ENCODE data around the gene STK25.
"Not testable (repeated sequence)": the region's sequence is repeated elsewhere in the genome, so short reads cannot be mapped to it uniquely, and the experiment has no call there.

STK25 gene

DNA sequence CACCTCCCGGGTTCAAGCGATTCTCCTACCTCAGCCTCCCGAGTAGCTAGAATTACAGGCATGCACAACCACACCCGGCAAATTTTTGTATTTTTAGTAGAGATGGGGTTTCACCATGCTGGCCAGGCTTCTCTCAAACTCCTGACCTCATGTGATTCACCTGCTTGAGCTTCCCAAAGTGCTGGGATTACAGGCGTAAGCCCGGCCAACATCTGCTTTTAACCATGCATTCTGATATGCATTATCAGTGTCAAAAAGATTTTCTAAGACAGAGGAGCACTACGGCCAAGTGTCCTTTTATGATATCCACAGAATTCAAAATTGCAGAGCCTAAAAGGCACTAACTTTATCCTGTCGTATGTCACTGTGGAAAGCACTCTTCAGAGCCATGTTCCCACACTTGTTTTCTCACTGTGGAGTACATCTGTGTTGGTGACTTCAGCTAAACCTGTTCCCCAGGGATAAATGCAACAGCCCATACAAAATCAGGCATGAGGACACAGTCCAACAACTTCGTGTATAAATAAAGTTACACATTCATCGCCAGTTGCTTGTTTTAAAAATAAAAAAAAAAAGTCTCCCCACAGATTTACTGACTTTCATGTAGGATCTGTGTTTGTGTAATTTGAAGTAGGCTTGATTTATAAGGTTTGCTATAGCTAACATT is 56.4 kb downstream of the STK25 start:
- no peak overlapping the region for H3K27ac Mint-ChIP-seq
- peaks cover 16% of the 10 kb centered on the region for H3K36me3 Mint-ChIP-seq
- no peaks in the 10 kb centered on the region for H3K9me3 Mint-ChIP-seq
- H3K4me3 Mint-ChIP-seq = no peak overlapping the region
- no peaks in the 10 kb centered on the region for H3K4me1 Mint-ChIP-seq
- no peaks in the 10 kb centered on the region for H3K27me3 Mint-ChIP-seq
- no peak for ATAC-seq

GRCh38 chr2:241450092-241450491 is 58.3 kb downstream of the STK25 start:
- not testable (repeated sequence) for H3K4me3 Mint-ChIP-seq, ATAC-seq, H3K9me3 Mint-ChIP-seq, H3K27me3 Mint-ChIP-seq, H3K4me1 Mint-ChIP-seq, H3K27ac Mint-ChIP-seq
- peaks cover 22% of the 10 kb centered on the region for H3K36me3 Mint-ChIP-seq

DNA sequence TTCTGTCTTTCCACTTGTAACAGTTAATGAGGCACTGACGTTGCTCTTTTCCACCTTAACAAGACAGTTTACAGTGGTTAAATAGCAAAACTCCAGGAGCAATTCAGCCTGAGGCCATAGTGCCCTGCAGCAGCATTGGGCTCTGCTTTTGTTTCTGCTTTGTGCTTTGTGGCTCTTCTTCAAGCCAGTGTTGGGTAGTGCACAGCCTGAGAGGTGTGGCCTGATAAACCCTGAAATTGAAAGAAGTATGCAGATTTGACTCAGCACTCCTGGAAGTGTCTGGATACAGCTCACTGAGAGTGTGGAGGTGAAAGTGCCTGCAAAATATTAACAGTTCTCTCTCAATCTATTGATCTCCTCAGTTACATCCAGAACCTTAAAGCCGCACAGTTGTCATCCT is 63.0 kb downstream of the STK25 start:
- no peak overlapping the region for H3K4me3 Mint-ChIP-seq
- peaks cover 31% of the 10 kb centered on the region for H3K4me1 Mint-ChIP-seq
- no peak overlapping the region for H3K27ac Mint-ChIP-seq
- peaks cover 11% of the 10 kb centered on the region for H3K27me3 Mint-ChIP-seq
- H3K36me3 Mint-ChIP-seq = peaks cover 57% of the 10 kb centered on the region
- no peaks in the 10 kb centered on the region for H3K9me3 Mint-ChIP-seq
- ATAC-seq = no peak

DNA sequence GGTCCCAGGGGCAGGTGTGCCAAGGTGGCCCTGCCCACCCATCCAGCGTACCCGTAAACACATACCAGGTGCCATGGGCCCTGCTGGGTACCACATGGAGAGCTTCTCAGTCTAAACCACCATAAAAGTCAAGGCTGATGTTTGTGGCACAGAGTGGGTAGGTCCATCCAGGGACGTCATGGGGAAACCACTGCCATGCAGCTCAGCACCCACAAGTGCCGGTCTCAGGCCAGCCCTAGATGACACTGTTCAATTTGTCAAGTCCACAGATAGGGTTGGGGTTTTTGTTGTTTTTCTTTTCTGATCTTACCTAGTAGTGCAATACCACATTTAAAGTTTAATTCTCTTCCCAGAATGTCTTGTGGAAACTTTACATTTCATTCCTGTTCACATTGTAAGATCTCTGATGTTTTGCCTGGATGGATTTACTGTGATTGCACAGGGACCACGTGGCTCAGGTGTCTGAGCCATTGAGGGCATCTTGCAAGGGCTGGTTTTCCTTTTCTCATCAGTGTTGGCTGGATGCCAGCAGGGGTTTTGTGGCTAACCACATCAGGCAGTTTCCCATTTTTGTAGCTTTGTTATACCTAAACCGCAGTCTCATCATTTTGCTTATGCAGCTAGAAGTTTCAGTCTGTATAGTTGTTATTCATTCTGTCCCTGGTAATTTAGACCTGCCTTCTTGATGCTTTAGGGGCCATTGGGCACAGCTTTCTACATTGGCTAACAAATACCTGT is 64.7 kb downstream of the STK25 start:
- no peak overlapping the region for H3K4me3 Mint-ChIP-seq
- H3K27ac Mint-ChIP-seq = peak overlapping the region; percentile 63
- H3K27me3 Mint-ChIP-seq = peaks cover 11% of the 10 kb centered on the region
- H3K36me3 Mint-ChIP-seq = peaks cover 69% of the 10 kb centered on the region
- H3K9me3 Mint-ChIP-seq = no peaks in the 10 kb centered on the region
- H3K4me1 Mint-ChIP-seq = peaks cover 31% of the 10 kb centered on the region
- peak; percentile 86 for ATAC-seq

Data from stimulated activated memory B cell treated with anti-CD40 and anti-IgM and Interleukin-4, amounts not matched to agents 10 μg/mL and 1 μg/mL and 100 μg/mL, for 72 hours (primary cell).